ENCODE results near the gene AKR1E2. TPM values are rescaled to one million over a fixed set of nuclear protein-coding genes. Genes with fewer than 3 reads are reported as not detected.

Gene AKR1E2
- total RNA-seq, 1 donor from 2014 or later, result 4.9 TPM

GRCh38 chr10:4867109-4867519 is 41.1 kb downstream of the AKR1E2 start:
- H3K36me3 Mint-ChIP-seq (ENCODE audit: low read depth), result peaks cover 2% of the 10 kb centered on the region
- H3K4me3 Mint-ChIP-seq (ENCODE audit: unreplicated experiment), result no peak overlapping the region
- TF ChIP-seq CTCF (IDR thresholded peaks at IDR 0.05), result no peak
- DNase-seq (ENCODE audit: low spot score), result no peak
- H3K27ac Mint-ChIP-seq (ENCODE audit: unreplicated experiment), result no peak overlapping the region
- no peaks in the 10 kb centered on the region for H3K4me1 Mint-ChIP-seq (ENCODE audit: low read depth)
- peaks cover 5% of the 10 kb centered on the region for H3K9me3 Mint-ChIP-seq (ENCODE audit: low read depth)
- peaks cover 11% of the 10 kb centered on the region for H3K27me3 Mint-ChIP-seq (ENCODE audit: low read depth)

- no peaks in the 10 kb centered on the region for H3K9me3 Mint-ChIP-seq (ENCODE audit: low read depth)
- H3K4me1 Mint-ChIP-seq (ENCODE audit: low read depth), result no peaks in the 10 kb centered on the region
- DNase-seq (ENCODE audit: low spot score), result no peak
These were observed 41.7 kb downstream of the AKR1E2 start for GRCh38 chr10:4867520-4868356.

GRCh38 chr10:4868357-4868657 is 42.3 kb downstream of the AKR1E2 start:
- no peak overlapping the region for H3K4me3 Mint-ChIP-seq (ENCODE audit: unreplicated experiment)
- no peaks in the 10 kb centered on the region for H3K4me1 Mint-ChIP-seq (ENCODE audit: low read depth)
- no peaks in the 10 kb centered on the region for H3K9me3 Mint-ChIP-seq (ENCODE audit: low read depth)
- peaks cover 12% of the 10 kb centered on the region for H3K27me3 Mint-ChIP-seq (ENCODE audit: low read depth)
- DNase-seq (ENCODE audit: low spot score), result no peak
- no peak for TF ChIP-seq CTCF (IDR thresholded peaks at IDR 0.05)
- no peak overlapping the region for H3K27ac Mint-ChIP-seq (ENCODE audit: unreplicated experiment)
- H3K36me3 Mint-ChIP-seq (ENCODE audit: low read depth), result no peaks in the 10 kb centered on the region

More at GRCh38 chr10:4867520-4868356, 41.7 kb downstream of the AKR1E2 start:
- peaks cover 9% of the 10 kb centered on the region for H3K27me3 Mint-ChIP-seq (ENCODE audit: low read depth)
- no peak overlapping the region for H3K27ac Mint-ChIP-seq (ENCODE audit: unreplicated experiment)
- H3K36me3 Mint-ChIP-seq (ENCODE audit: low read depth), result no peaks in the 10 kb centered on the region
- H3K4me3 Mint-ChIP-seq (ENCODE audit: unreplicated experiment), result no peak overlapping the region
- TF ChIP-seq CTCF (IDR thresholded peaks at IDR 0.05), result no peak

GRCh38 chr10:4882704-4883078 is 56.7 kb downstream of the AKR1E2 start:
- H3K4me1 Mint-ChIP-seq (ENCODE audit: low read depth), result no peaks in the 10 kb centered on the region
- H3K4me3 Mint-ChIP-seq (ENCODE audit: unreplicated experiment), result no peak overlapping the region
- no peaks in the 10 kb centered on the region for H3K9me3 Mint-ChIP-seq (ENCODE audit: low read depth)
- H3K36me3 Mint-ChIP-seq (ENCODE audit: low read depth), result no peaks in the 10 kb centered on the region
- no peak overlapping the region for H3K27ac Mint-ChIP-seq (ENCODE audit: unreplicated experiment)
- H3K27me3 Mint-ChIP-seq (ENCODE audit: low read depth), result peaks cover 2% of the 10 kb centered on the region
- no peak for TF ChIP-seq CTCF (IDR thresholded peaks at IDR 0.05)
- DNase-seq (ENCODE audit: low spot score), result no peak

- no peak overlapping the region for H3K27ac Mint-ChIP-seq (ENCODE audit: unreplicated experiment)
- no peaks in the 10 kb centered on the region for H3K9me3 Mint-ChIP-seq (ENCODE audit: low read depth)
- no peaks in the 10 kb centered on the region for H3K4me1 Mint-ChIP-seq (ENCODE audit: low read depth)
- no peak for DNase-seq (ENCODE audit: low spot score)
- no peak for TF ChIP-seq CTCF (IDR thresholded peaks at IDR 0.05)
- H3K36me3 Mint-ChIP-seq (ENCODE audit: low read depth), result no peaks in the 10 kb centered on the region
- no peak overlapping the region for H3K4me3 Mint-ChIP-seq (ENCODE audit: unreplicated experiment)
- H3K27me3 Mint-ChIP-seq (ENCODE audit: low read depth), result peaks cover 2% of the 10 kb centered on the region
These were observed 57.2 kb downstream of the AKR1E2 start for GRCh38 chr10:4883079-4883739.

All from chondrocyte (in vitro differentiated cells).